Body of pancreas (tissue), 4 donors: Measurements from ENCODE around the gene KIRREL3. TPM values are rescaled to one million over a fixed set of nuclear protein-coding genes. Genes with fewer than 3 reads are reported as not detected.

Source experiments
- ATAC-seq: fragments of 150-250 bp; one replicate; pipeline ENCODE4 v1.9.1; 2016
- DNase-seq, 4 donors: peaks; one replicate each; pipeline ENCODE4 v3.0.0-alpha.2; 2019
- H3K27ac ChIP-seq, 4 donors: fragments of 200-600 bp; sonication (generic); 1 replicate in 3 of 4; 2 replicates in 1 of 4; pipeline versions ENCODE4 v1.5.1 to v1.6.1; 2016 to 2019; ENCODE audit warnings: mild to moderate bottlenecking in 1 of 4, mixed read lengths in 1 of 4, moderate library complexity in 1 of 4
- H3K27me3 ChIP-seq, 2 donors: fragments of 200-600 bp; sonication (generic); one replicate each; pipeline ENCODE4 v1.6.0; 2016; ENCODE audit warnings: mild to moderate bottlenecking in 1 of 2
- H3K36me3 ChIP-seq, 2 donors: fragments of 200-600 bp; sonication (generic); replicated peaks in 1 of 2; 2 replicates each; pipeline ENCODE4 v1.5.1; 2016; ENCODE audit warnings: low read depth in 2 of 2; ENCODE audit not compliant: insufficient read depth in 1 of 2
- H3K4me1 ChIP-seq: fragments of 200-600 bp; sonication (generic); one replicate; pipeline ENCODE4 v1.6.0; 2016
- H3K4me3 ChIP-seq, 2 donors: fragments of 200-600 bp; sonication (generic); 1 replicate in 1 of 2; 2 replicates in 1 of 2; pipeline ENCODE4 v1.5.1; 2016 to 2019
- H3K9me3 ChIP-seq, 3 donors: fragments of 200-600 bp; sonication (generic); 1 replicate in 2 of 3; 2 replicates in 1 of 3; pipeline ENCODE4 v1.5.1; 2016
- CTCF ChIP-seq, 7 experiments: fragments of 450-650 bp in 4 of 7; fragments of 200-600 bp in 3 of 7; sonication (generic) in 3 of 7; IDR thresholded peaks; one replicate each; pipeline ENCODE4 v1.5.1; 2016 to 2019; ENCODE audit warnings: antibody characterized with exemption in 7 of 7
- POLR2A ChIP-seq, 3 donors: fragments of 450-650 bp; IDR thresholded peaks; one replicate each; pipeline ENCODE4 v1.6.1; 2016; ENCODE audit warnings: antibody characterized with exemption in 3 of 3, mild to moderate bottlenecking in 2 of 3
- WGBS, 2 donors: methylation state at CpG; one replicate each; pipeline ENCODE4 v1.1.5; 2017; 5-methylcytosine and 5-hydroxymethylcytosine counted together
- intact Hi-C: fragments of 100-400 bp; cut with DNase I; formaldehyde crosslinking; loops from one replicate; pipeline ENCODE4 v1.15.1; 2023
- total RNA-seq, 2 donors: library from RNA; depleted of rRNA; stranded (reverse); fragments of >200 nt; gene quantifications; one replicate each; pipeline ENCODE4 v1.1.0, GENCODE V29; 2016

Gene KIRREL3
- total RNA-seq, 2 donors from 2014 or later: 0.26 TPM; not detected in 1

DNA sequence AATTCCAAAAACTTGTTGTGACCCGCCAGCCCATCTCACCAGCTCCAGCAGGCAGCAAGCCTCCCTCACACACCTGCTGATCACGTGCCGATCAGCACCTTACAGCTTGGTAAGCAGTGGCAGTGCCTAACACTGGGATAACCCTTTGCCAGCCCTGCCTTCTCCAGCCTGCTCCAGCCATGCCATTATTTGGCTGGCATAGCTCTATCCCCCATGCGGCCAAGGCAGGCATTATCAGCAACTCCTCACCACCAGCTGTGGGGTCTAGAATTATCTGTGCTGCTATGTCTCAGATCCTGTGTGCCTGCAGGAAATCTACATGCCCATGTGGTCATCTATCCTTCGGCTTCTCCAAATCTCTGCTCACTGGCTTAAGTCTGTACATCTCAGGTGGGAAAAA is 430.1 kb downstream of the KIRREL3 start:
- no peaks in the 10 kb centered on the region for H3K4me1 ChIP-seq
- TF ChIP-seq CTCF (IDR thresholded peaks at IDR 0.05) (no peak), POLR2A (IDR thresholded peaks at IDR 0.05) (no peak)
- H3K27ac ChIP-seq: no peak overlapping the region
- no peak for ATAC-seq
- no peaks in the 10 kb centered on the region for H3K36me3 ChIP-seq
- WGBS, 2 donors: 58 to 65% methylated on average over 5 of the region's 5 CpGs
- intact Hi-C loops: no loop called here
- H3K4me3 ChIP-seq: no peak overlapping the region
- no peaks in the 10 kb centered on the region for H3K9me3 ChIP-seq
- H3K27me3 ChIP-seq: no peaks in the 10 kb centered on the region
- DNase-seq: no peak

- ATAC-seq (no peak), DNase-seq (peak in 2 of 4 donors; percentile 30 to 38)
- 29 to 37% methylated on average over 4 of the region's 4 CpGs for WGBS, 2 donors
- TF ChIP-seq CTCF (IDR thresholded peaks at IDR 0.05) (no peak), POLR2A (IDR thresholded peaks at IDR 0.05) (no peak)
- Histone ChIP-seq H3K4me3 (no peak overlapping the region), H3K36me3 (no peaks in the 10 kb centered on the region), H3K4me1 (no peaks in the 10 kb centered on the region), H3K9me3 (no peaks in the 10 kb centered on the region), H3K27ac (no peak overlapping the region), H3K27me3 (no peaks in the 10 kb centered on the region)
- intact Hi-C loops: no loop called here
Measured at GRCh38 chr11:126567419-126567818, 433.2 kb downstream of the KIRREL3 start.

DNA sequence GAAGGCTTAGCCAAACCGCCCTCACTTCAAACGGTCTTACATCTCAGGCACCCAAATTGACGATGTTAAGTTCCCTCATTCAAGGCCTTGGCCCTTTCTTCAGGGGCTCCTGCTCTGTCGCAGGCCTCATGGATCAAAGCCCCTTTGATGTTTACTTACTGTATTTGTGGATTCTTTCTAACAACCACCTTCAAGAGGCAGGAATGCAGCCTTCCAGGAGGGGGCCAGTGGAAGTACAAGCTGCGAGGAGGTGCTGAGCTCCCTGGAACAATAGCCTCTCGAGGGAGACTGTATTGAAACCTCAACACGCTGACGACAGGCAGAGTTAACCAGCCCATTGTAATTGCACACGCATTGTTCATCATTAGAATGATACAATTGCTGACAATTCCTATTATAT is 436.0 kb downstream of the KIRREL3 start:
- no peaks in the 10 kb centered on the region for H3K27me3 ChIP-seq
- H3K36me3 ChIP-seq: no peaks in the 10 kb centered on the region
- WGBS, 2 donors: 6 to 18% methylated on average over 9 of the region's 9 CpGs
- no peak for ATAC-seq
- TF ChIP-seq POLR2A (IDR thresholded peaks at IDR 0.05) (no peak), CTCF (IDR thresholded peaks at IDR 0.05) (no peak)
- no peak for DNase-seq
- intact Hi-C loops: no loop called here
- H3K4me1 ChIP-seq: no peaks in the 10 kb centered on the region
- no peak overlapping the region for H3K27ac ChIP-seq
- no peaks in the 10 kb centered on the region for H3K9me3 ChIP-seq
- H3K4me3 ChIP-seq: no peak overlapping the region

DNA sequence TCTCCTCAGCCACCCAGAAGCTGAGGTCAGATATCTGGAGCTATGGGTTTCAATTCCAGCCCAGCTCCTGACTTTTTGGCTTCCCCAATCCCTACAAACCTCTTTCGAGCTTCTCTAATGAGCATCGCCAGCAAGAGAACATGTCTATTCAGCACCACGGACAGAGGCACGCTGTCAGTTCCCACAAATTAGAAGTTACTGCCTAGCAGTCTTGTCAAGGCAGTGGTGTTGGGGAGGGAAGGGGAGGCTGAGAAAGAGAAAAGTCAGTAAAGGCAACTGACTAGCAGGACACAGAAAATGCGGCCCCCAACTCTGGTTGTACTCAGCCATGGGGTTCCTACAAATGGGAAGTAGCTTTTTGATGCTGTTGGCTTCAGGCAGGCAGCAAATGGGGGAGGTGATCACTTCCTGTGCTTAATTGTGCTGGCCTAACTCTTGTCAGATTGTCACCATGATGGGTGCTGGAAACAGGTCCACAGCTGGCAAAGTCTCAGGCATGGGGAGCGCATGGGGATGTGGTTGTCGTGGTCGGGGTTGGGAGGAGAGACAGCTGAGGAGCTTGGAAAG is 439.2 kb downstream of the KIRREL3 start:
- TF ChIP-seq POLR2A (IDR thresholded peaks at IDR 0.05) (no peak), CTCF (IDR thresholded peaks at IDR 0.05) (no peak)
- ATAC-seq (no peak), DNase-seq (peak; percentile 29 to 39 (median 36))
- Histone ChIP-seq H3K4me1 (no peaks in the 10 kb centered on the region), H3K9me3 (no peaks in the 10 kb centered on the region), H3K36me3 (no peaks in the 10 kb centered on the region), H3K4me3 (no peak overlapping the region), H3K27ac (no peak overlapping the region), H3K27me3 (no peaks in the 10 kb centered on the region)
- WGBS, 2 donors: 18 to 27% methylated on average over 8 of the region's 8 CpGs
- intact Hi-C loops: no loop called here

- intact Hi-C loops: no loop called here
- no peak overlapping the region for H3K27ac ChIP-seq
- no peaks in the 10 kb centered on the region for H3K9me3 ChIP-seq
- no peak for ATAC-seq
- no peaks in the 10 kb centered on the region for H3K27me3 ChIP-seq
- TF ChIP-seq POLR2A (IDR thresholded peaks at IDR 0.05): no peak
- no peak for TF ChIP-seq CTCF (IDR thresholded peaks at IDR 0.05)
- DNase-seq: no peak
- WGBS, 2 donors: 41 to 49% methylated on average over 4 of the region's 4 CpGs
- no peak overlapping the region for H3K4me3 ChIP-seq
- no peaks in the 10 kb centered on the region for H3K4me1 ChIP-seq
- H3K36me3 ChIP-seq: no peaks in the 10 kb centered on the region
Measured at GRCh38 chr11:126560221-126560620, 440.3 kb downstream of the KIRREL3 start.
